OCI-LY3 (cell line): ENCODE results near the gene ZC3H12C.

Source experiments
- CTCF ChIP-seq: fragments of 200-600, 300-600 bp; sonication (generic); IDR thresholded peaks from 2 replicates; pipeline ENCODE4 v1.5.1; 2014; ENCODE audit warnings: antibody characterized with exemption, low read length, low read depth
- EZH2phosphoT487 ChIP-seq: fragments of 200-600 bp; shearing (Covaris generic); IDR thresholded peaks from 2 replicates; pipeline ENCODE4 v1.6.1; 2018; ENCODE audit warnings: antibody characterized with exemption, mixed run types, low read depth

- TF ChIP-seq EZH2phosphoT487 = no peak
- no peak for TF ChIP-seq CTCF
These were observed 15.3 kb upstream of the ZC3H12C start for GRCh38 chr11:110077831-110078325.
